ENCODE results near the gene RPL21.

- no peak for TF ChIP-seq CTCF (conservative IDR thresholded peaks at IDR 0.05)
- TF ChIP-seq EZH2 (IDR thresholded peaks at IDR 0.05; ENCODE audit: low read depth) = no peak
Observed at GRCh38 chr13:27289011-27289665, 37.8 kb downstream of the RPL21 start.
